NB4 (cell line): Measurements from ENCODE around the gene INSYN1.

Experiments
- MYC ChIP-seq: IDR thresholded peaks from 2 replicates; pipeline ENCODE4 v1.6.1; 2011; ENCODE audit warnings: low read depth, low read length
- POLR2A ChIP-seq: IDR thresholded peaks from 2 replicates; pipeline ENCODE4 v1.6.1; 2011; ENCODE audit warnings: mild to moderate bottlenecking; ENCODE audit not compliant: insufficient read length; ENCODE audit errors: extremely low read depth
- TF ChIP-seq, protein P1 (sequence below): IDR thresholded peaks from one replicate; pipeline ENCODE4 v1.5.1; 2012; ENCODE audit warnings: low read depth, low read length

GRCh38 chr15:73770050-73770449 lies 16.9 kb upstream of the INSYN1 start:
- TF ChIP-seq, protein P1, sequence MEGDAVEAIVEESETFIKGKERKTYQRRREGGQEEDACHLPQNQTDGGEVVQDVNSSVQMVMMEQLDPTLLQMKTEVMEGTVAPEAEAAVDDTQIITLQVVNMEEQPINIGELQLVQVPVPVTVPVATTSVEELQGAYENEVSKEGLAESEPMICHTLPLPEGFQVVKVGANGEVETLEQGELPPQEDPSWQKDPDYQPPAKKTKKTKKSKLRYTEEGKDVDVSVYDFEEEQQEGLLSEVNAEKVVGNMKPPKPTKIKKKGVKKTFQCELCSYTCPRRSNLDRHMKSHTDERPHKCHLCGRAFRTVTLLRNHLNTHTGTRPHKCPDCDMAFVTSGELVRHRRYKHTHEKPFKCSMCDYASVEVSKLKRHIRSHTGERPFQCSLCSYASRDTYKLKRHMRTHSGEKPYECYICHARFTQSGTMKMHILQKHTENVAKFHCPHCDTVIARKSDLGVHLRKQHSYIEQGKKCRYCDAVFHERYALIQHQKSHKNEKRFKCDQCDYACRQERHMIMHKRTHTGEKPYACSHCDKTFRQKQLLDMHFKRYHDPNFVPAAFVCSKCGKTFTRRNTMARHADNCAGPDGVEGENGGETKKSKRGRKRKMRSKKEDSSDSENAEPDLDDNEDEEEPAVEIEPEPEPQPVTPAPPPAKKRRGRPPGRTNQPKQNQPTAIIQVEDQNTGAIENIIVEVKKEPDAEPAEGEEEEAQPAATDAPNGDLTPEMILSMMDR, result no peak
- TF ChIP-seq POLR2A (no peak), MYC (no peak)
